HL-60/S4 (cell line): Measurements from ENCODE around the gene HYI.

Source experiments
- in situ Hi-C: fragments of 300-500 bp; cut with MboI; formaldehyde crosslinking; loops from 2 replicates; pipeline ENCODE4 v1.14.3; 2022; ENCODE audit warnings: low sequenced_read_pairs

Gene HYI

DNA sequence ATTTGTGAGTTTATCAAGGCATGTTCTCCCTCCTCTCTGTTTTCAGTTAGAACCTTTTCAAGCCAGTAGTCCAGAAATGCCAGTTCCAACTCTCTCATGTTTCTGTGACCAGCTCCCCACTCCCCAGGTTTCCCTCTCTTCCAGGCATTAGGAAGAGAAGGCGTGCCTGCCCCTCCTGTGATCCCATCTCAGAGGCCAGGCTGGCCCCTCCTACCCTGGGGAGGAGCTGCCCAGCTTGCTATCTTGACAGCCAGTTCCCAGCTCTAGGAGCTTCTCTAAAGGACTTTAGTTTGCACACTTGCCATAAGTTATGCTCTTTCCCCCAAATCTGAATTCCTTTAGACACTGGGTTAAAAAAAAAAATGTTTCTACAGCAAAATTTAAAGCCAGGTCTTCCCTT is 8.9 kb downstream of the HYI start:
- in situ Hi-C loops = no loop called here

DNA sequence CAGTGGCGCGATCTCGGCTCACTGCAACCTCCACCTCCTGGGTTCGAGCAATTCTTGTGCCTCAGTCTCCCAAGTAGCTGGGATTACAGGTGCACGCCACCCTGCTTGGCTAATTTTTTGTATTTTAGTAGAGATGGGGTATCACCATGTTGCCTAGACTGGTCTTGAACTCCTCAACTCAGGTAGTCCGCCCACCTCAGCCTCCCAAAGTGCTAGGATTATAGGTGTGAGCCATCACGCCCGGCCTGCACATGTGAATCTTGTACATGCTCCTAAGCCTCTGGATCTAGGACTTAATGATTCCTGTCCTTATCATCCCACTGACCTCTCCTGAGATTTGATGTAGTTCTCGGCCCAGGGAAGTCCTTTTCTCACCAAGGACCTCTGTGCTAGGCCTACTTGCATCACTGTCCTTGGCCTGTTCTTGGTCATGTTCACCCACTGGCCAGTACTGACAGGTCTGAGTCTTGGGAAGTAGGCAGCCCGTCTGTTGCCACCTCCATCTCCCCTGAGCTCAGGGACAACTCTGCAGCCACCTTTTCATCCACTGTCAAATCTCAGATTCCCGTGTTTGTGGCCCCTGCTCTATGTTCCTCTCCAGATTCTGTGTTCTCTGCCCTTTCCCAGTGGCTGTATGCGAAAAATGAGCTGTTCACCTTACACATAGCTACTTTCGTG is 9.4 kb downstream of the HYI start:
- in situ Hi-C loops = no loop called here

DNA sequence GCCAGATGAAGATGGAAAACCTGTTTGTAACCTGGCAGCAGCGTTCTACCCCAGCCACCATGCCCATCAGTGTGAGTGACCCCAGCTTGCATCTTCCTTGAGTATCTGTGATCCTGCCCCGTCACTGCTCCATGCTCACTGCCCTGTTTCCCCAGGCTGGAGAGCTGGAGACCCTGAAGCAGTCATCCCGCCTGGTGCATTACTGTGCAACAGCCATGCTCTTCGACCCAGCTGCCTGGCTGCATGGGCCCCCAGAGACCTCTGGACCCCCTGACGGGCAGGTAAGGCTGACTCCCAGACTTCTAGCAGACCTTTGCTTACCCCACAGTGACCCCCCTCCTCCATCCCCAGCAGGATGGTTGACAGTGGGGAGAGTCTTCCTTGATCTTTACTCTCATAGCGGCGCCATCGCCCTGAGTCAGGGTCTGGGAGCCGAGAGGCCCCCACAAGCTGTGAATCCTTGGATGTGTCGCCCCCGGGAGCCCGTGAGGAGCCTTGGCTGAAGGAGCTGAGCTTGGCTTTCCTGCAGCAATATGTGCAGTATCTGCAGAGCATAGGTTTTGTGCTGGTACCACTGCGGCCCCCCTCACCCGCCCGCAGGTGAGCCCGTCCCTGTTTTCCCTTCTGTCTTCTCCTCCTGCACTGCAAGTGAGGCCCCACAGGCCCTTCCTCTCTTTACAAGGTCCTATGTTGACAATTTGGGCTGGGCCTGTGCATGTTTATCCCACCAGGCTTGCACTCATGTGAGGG is 10.4 kb downstream of the HYI start:
- in situ Hi-C loops = no loop called here

DNA sequence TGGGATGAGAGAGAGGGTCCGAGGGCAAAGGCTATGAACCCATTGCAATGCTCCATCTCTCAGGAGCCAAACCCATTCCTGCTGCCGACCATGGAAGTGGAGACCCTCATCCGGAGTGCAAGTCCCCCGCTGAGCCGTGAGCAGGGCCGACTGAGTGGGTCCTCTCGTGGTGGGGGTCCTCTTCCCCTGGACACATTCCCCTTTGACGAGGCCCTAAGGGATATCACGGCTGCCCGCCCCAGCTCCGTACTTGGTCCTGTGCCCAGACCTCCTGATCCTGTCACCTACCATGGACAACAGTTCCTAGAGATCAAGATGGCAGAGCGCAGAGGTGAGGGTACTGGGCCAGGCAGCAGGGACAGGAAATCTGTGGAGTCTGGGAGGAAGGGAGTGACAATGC is 11.0 kb downstream of the HYI start:
- in situ Hi-C loops = no loop called here

DNA sequence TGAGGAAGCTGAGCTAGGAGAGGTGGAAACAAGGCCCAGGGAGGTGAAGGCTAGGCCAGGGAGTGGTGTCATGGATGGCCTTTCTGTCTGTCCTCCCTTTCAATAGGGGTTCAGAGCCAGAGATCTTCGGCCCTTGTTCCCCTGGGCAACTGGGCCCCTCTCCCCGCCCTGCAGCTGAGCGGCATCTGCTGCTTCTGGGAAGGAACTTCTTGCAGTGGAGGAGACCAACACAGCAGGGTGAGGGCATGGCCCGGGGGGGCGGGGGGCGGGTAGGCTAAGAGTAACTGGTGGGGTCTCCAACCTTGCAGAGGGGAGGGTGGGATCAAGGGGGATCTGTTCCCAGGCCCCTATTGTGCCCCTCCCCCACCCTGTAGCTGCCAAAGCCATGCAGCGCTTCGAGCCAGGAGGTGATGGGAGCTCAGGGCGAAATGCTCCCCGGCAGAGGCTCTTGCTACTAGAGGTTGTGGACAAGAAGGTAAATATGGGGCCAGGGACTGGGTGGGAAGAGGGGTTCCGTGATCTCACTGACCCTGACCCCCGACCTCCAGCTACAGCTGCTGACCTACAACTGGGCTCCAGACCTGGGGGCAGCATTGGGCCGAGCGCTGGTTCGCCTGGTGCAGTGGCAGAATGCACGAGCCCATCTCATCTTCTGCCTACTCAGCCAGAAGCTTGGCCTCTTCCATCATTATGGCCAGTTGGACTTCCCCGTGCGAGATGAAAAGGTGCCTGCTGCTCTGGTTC is 11.7 kb downstream of the HYI start:
- in situ Hi-C loops = no loop called here

DNA sequence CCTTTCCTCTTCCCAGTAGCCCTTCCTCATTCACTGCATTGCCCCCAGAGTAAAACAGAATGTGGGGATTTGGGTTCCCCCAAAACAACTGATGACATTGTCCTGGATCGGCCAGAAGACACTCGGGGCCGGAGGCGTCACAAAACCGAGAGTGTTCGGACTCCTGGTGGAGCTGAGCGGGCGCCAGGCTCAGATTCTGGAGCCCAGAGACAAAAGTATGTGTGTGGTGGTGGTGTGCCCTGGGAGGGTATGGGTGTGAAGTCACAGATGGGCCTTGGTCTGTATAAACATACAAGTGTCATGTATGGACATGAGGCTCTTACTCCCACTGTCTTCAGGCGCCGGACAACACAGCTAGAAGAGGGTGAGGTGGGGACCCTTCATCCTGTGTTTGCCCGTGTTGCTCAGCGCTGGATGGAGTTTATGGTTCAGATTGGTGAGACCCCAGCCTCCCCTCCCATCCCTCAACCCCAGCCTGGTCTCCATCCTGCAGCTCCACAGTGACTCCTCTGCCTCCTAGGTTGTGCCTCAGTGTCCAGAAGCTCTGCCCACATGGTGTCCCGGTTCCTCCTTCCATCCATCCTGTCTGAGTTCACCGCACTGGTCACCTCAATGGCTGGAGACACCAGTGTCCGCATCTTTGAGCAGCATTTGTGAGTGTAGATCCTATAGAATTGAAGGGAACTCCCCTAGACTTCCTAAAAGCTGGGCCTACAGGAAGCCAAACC is 12.4 kb downstream of the HYI start:
- in situ Hi-C loops = no loop called here

DNA sequence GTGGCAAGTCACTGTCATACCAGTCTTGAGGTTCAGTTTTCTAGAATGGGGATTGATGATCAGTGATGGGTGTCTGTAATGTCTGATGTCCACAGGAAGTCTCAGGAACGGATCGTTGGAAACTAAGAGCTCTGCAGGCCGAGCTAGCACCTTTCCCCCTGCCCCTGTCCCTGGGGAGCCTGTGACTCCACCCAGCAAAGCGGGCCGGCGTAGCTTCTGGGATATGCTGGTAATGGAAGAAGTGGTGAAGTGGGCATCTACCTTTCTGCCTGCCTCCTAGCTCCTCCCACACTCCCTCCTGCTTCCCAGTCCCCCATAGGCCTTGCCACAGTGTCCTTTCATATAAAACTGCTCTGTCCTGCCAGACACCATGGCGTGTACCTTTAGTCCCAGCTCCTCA is 13.4 kb downstream of the HYI start:
- in situ Hi-C loops = no loop called here

DNA sequence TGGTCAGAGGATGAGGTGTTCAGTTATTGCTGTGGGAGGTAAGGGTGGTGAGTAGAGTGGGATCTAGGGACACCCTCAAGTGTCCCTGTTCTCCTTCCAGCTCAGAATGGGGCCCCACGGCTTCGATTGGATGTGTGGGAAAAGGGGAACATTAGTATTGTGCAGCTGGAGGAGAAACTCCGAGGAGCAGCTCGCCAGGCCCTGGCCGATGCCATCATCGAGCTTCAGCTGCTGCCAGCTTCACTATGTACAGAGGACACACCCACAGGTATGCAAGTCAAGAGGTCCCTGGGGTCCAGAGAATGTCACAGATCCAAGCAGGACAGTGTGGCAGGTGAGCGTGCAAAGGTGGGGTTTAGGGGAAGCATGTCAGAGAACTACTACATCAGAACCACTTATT is 13.9 kb downstream of the HYI start:
- in situ Hi-C loops = no loop called here

DNA sequence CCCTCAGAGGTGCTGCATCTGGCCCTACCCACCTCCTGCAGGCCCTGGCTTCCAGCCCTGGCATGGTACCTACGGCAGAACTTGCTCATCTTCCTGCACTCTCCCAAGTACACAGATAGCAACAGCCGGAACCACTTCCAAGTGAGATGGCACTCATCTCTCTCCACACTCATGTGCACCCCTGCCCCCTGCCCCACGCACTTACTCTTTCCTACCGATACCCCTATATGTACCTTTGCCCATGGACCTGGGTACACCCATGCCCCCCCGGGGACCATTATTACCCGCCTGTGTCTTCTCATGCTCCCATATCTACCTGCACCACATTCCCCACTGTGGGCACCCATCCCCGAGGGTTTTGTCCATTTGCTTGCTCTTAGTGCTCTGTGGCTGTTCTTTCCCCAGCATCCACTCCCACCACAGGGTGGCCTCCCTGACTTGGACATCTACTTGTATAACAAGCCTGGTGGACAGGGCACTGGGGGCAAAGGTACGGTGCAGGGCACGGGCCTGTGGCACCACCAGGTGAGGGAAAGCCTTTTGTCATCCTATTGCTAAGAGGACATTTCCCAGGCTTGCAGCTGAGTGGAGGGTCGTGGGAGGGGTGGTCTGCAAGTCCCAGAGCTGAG is 14.7 kb downstream of the HYI start:
- in situ Hi-C loops = no loop called here

DNA sequence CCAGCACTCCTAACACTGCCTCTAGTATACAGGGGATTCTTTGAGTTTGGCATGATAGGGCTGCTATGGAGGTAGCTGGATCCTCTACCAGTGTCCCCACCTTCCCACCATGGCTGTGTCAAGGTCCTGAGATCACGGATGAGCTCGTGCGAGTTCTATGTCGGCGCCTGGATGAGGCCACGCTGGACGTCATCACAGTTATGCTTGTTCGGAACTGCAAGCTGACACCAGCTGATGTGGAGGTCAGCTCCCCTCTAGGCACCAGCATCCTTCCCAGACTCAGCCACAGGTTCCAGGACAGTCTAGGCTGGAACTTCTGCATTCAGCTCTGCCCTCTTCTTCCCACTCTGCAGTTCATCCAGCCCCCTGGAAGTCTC is 15.2 kb downstream of the HYI start:
- in situ Hi-C loops = no loop called here

DNA sequence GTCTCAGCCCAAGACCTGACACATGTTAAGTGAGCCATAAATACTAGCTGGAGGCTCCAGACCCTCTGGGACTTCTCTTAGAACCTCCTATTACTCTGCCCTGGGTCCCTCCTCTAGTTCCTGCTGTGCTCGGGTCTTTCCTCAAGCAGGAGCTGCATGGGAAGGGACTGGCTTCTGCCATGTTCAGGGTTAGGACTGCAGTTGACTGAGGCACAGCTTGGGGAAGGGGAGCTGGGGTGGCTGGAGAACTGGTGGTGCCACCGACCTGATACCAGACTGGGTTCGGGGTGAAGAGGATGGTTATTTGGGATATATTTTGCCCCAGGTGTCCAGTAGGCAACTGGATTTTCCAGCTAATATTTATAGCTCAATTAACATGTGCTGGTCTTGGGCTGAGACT is 15.7 kb downstream of the HYI start:
- in situ Hi-C loops = no loop called here

DNA sequence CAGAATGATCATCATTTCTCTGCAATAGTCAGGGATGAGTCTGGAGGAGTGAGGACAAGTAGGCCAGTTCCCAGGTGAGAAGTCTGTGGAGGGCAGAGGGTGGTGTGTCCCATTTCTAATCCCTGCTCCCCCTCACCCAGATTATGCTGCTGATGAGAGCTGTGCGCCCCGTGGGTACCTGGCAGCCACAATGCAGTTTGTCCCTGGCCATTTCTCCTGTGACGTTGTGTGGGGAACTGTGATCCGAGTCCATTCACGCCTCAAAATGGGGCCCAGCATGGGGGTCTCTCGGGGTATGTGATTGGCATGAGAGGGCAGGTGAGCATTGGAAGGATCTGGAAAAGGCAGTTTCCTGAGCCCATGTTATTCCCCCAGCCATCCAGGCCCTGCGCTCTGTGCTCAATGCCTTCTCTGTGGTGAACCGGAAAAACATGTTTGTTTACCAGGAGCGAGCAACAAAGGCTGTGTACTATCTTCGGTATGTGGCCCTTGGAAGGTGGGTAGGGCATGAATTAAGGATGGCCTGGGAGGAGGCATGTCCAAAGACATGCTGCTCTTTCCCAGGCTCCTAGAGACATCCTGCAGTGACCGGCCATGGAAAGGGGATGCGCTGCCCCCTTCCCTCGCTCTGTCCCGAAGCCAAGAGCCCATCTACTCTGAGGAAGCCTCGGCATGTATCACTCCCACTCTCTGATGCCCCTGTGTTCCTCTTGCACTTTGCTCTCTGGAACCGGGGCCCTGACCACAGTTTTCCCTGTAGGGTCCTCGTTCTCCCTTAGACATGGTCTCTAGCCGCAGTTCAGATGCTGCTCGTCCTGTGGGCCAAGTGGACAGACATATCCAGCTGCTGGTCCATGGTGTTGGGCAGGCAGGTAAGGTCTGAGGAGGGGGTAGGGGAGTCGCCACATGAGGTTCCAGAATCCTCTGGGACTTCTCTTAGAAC is 16.4 kb downstream of the HYI start:
- in situ Hi-C loops = no loop called here

DNA sequence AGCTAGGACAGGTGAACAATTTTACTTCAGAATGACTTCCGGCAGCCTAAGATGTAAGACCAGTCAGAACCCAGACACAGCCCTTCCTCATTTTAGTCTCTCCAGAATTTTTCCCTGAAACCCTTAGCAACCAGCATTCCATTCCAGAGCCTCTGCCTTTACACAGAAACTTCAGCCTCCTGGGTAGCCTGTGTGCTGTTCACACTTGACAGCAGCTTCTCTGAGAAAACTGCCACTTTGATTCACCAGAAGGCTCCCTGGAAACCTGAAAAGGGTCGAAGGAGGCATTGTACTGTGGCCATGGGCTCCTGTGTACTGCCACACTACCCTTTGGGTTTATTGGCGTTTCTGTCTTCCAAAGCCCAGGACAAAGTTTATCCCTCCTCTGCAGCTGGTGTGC is 17.4 kb downstream of the HYI start:
- in situ Hi-C loops = no loop called here

DNA sequence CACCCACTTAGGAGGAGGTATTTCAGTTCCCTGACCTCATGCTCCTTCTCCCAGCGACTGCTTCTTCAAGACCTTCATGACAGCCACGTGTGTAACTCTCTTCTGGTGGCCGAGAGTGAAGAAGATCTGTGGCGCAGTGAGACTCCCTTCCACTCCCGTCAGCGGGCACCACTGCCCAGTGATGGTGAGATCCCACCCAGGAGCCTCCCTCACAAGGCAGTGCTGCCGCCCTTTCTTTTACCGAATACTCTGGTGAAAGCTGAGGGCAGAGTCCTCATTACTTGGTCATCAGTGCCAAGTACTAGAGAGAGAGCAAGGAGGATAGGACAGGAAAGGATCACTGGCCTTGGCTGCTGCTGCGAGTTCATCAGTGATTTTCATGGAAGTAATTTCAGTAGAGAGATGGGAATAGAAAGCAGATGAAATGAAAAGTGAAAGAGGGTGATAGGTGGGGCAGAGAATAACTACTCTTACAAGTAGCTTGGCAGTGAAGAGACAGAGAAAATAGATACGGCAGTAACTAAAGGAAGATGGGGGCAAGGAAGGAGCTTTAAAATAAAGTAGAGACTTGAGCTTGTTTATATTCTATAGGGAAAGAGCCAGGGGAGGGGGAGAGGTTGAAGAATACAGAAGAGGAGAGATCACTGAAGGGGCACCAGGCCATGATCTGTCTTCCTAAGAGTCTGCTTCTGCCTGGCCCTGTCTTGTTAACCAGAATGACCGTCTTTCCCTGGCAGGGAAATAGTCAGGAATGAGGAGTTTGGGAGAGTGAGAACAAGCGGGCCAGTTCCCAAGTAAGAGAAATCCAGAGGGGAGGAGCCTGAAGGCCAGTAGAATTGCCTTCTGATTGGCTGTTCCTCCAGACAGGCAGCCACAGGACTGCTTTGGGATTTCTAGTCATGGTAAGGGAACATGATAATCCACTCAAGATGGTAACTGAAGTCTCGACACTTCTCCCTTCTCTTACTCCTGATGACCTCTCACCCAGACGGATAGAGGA is 18.3 kb downstream of the HYI start:
- in situ Hi-C loops = no loop called here

DNA sequence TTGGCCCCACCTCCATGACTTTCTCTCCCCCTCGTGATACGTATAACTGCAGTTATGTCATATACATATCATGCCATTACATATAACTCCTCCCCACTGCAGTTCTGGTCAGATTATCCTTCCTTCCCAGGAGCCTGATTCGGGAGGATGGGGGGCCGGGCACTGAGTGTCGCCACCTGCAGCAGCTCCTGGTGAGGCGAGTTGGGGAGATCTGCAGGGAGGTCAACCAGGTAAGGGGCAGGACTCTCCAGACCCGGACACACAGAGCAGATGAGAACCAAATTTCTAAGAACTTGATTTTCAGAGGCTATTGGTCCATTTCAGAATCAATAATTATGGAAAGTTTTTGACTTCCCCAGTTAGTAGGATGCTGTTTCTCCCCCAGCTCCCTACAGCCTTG is 19.5 kb downstream of the HYI start:
- in situ Hi-C loops = no loop called here

DNA sequence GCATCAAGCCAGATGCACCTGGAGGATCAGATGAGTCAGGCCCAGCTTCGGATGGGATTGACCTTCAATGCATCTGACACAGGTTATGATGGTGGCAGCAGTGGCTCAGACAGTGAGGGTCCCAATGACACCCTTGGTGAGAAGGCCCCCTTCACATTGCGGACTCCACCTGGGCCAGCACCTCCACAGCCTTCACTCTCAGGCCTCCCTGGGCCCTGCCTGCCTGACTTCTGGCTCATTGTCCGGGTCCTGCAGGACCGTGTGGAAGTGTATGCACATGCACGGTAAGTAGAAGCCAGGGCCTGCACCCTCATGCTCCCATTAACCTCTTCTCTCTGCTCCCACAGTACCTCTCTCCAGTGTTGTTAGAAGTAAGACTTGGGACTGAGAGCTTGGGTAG is 20.8 kb downstream of the HYI start:
- in situ Hi-C loops = no loop called here

DNA sequence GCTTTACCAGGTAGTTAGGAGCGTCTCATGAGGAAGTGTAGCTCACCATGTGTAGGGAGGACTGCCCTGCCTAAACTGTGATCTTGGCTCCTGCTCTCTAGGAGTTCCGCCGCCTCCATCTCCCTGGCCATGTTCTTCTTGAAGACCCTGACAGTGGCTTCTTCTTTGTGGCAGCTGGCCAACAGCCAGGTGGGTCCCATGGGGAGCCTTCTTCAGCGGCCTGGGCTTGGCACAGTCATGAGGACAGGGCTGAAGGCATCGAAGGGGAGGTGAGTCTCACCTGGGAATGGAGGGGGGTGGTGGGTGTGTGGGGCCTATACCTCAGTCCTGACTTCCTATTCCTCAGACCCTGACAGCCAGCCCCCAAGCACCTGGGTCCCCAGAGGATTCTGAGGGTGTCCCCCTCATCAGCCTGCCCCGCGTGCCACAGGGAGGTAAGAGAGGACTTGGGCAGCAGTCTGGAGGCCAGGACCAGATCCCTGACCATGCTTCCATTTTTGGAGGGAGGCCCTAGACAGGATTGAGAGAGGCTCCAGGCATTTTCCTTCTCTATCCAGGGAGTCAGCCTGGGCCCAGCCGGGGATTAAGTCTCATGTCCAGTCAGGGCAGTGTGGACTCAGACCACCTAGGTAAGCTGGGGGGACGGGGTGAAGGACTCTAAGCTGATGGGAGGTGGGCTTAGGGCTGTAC is 21.4 kb downstream of the HYI start:
- in situ Hi-C loops = no loop called here

DNA sequence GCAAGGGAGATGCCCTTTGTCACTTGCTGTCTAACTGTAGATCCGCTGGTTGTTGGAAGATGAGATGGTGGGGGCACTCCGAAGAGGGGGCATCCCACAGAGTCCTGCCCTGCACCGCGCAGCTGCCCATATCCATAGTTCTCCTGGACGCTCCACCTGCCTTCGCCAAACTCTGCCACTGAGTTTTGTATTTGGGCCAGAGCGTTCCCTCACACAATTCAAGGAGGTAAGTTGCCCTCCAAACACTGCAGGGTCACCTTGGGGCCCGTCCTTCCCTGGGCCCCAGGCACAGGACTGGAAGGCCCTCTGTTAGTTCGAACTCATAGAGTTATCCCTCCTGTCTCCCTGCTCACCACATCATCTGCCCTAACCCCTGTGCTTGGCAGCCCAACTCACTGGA is 22.1 kb downstream of the HYI start:
- in situ Hi-C loops = no loop called here
